Heart left ventricle (tissue), 13 donors: ENCODE data around the gene RBMS3.

Source experiments
- CTCF ChIP-seq, 12 donors: fragments of 200-600 bp; sonication (generic) in 4 of 12; IDR thresholded peaks; one replicate each; pipeline versions ENCODE4 v1.5.0 to v1.8.0; 2018 to 2022; ENCODE audit warnings: antibody characterized with exemption in 12 of 12, mild to moderate bottlenecking in 5 of 12
- POLR2A ChIP-seq, 2 donors: fragments of 450-650 bp; IDR thresholded peaks; one replicate each; pipeline ENCODE4 v1.6.1; 2017; ENCODE audit warnings: antibody characterized with exemption in 2 of 2, mild to moderate bottlenecking in 2 of 2, moderate library complexity in 2 of 2
- donor health status: ischemic (EF 13 %, LVEDD 7.1; RV severe dilation, severe dysfunction).
- donor health status: DM: no; HTN: yes; CAD: no.
- donor health status: DM: no; HTN: no; CAD: no.
- donor health status: ischemic (EF 25% LVEDD 6.9; RV normal size, moderate dysfunction).
- donor health status: ischemic (EF 25% LVEDD 5.7; RV mildly dilated, moderate dysfunction).
- donor health status: ischemic (EF 35%, LVEDD 5.7; RV mildly dilated, moderate dysfunction).
- donor health status: nonischemic (EF 11% LVEDD 7.7; RV severe dilation, severe dysfunction).
- donor health status: DM: yes; HTN: yes; CAD: no.
- donor health status: PGD.
- donor health status: ischemic (EF 29% LVEDD 5.4; RV normal size, mild dysfunction).
- donor health status: nonischemic (EF 23%, LVEDD 6.1; RV moderate dilation, normal function).

GRCh38 chr3:29741231-29741630 is 460.4 kb downstream of the RBMS3 start:
- TF ChIP-seq POLR2A (IDR thresholded peaks at IDR 0.05): no peak
- TF ChIP-seq CTCF (IDR thresholded peaks at IDR 0.05): no peak
